ENCODE measurements around the gene SRD5A1.

Gene SRD5A1

GRCh38 chr5:6686501-6686900 is 53.3 kb downstream of the SRD5A1 start:
- DNase-seq (ENCODE audit: low spot score): no peak

DNA sequence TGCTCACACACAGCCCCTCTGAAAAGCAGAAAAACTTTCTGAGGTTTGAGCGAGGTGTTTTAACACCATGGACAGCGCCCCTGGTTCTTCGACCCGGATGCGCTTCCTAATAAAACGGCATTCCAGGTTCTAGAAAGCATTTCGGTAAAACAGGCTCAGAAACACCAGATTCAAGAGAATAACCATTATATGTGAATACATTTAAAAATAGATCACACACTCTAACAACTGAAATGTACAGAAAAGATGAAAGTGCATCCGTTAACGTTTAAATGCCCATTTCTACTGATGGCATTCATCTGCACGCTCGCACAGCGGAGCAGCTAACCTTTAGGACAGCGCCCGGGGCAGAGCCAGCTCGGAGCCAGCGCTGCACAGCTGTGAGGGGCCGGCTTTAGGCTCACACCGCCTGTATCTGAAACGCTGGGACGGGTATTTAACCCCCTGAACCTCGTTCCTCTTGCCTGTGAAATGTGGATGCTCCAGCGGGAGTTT is 53.7 kb downstream of the SRD5A1 start:
- no peak for DNase-seq (ENCODE audit: low spot score)

DNA sequence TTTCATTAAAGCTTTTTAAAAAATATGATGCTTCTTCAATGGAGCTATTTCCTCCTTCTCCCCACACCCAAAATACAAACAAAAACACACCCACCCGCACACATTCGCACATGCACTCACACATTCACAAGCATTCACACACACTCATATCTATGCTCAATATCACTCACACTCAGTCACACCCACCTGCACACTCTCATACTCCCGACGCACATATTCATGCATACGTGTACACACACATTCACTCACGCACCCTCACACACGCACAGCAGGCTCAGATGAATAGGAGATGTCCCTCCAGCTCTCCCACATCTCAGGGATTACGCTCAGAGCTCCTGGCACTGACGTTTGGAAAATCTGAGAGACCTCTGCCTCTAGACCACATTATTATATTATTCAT is 54.3 kb downstream of the SRD5A1 start:
- no peak for DNase-seq (ENCODE audit: low spot score)

GRCh38 chr5:6692906-6693305 is 59.7 kb downstream of the SRD5A1 start:
- DNase-seq (ENCODE audit: low spot score): no peak

- DNase-seq (ENCODE audit: low spot score): no peak
Observed at GRCh38 chr5:6698696-6699095, 65.5 kb downstream of the SRD5A1 start.

DNA sequence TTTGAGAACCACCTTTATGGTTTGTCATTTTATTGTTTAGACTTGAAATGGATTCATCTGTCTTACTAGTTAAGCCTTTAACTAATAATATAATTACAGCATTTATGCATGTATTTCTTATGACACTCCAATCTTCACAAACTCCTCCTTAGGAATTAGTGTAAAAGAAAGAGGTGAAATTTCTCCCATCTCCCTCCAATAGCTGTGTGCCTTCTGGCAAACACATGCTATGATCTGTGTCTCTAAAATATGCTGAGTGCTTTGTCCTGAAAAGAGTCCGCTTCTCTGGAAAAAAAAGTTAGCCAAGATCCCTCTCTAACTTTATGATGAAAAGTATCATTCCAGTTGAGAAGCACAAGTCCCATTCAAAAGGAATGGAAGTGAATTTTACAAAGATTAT is 66.1 kb downstream of the SRD5A1 start:
- DNase-seq (ENCODE audit: low spot score): no peak

DNA sequence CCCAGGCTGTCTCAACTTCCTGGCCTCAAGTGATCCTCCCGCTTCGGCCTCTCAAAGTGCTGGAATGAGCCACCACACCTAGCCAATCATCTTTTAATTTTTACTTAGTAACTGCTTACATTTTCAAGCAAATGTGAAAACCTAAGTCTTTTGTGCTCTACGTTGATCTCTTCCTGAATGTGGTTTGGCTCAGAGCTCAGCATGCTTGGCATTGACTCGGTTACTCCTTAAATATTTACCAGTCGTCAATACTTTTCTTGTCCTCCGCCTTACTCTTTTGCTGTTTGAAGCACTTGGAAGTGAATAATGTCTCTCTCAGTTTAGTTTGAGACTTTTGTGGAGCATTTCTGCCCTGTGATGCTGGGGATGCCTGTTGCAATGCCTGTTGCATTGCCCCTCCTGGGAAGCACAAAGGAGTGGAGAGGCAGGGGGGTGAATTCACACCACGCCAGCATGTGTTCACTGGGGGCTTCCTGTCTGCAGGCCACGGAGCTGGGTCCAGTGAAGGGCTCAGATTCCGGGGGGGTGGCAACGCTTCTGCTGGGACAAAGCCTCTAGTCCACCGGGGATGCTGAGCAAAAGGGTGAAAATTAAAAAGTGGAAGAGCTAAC is 66.9 kb downstream of the SRD5A1 start:
- no peak for DNase-seq (ENCODE audit: low spot score)

GRCh38 chr5:6700685-6701355 is 67.6 kb downstream of the SRD5A1 start:
- no peak for DNase-seq (ENCODE audit: low spot score)

GRCh38 chr5:6701491-6701890 is 68.3 kb downstream of the SRD5A1 start:
- DNase-seq (ENCODE audit: low spot score): no peak

GRCh38 chr5:6702633-6703032 is 69.4 kb downstream of the SRD5A1 start:
- no peak for DNase-seq (ENCODE audit: low spot score)

DNA sequence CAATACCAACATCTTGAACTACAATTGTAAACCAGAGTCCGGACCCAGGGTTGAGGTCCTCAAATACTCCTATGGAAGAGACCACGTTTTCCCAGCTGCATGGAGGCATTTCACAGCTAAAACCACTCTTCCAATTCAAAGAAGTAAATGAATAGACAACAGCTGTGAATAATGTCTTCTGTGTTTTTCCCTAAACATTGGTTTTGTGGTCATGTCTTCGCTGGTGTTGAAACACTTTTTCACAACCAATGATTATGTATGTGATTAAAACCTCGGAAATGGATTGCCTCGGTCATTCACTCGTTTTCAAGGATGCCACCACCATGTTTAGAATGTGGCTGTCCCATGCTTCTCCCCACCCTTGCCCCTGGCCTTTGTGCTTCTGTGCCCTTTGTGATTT is 70.6 kb downstream of the SRD5A1 start:
- no peak for DNase-seq (ENCODE audit: low spot score)

DNA sequence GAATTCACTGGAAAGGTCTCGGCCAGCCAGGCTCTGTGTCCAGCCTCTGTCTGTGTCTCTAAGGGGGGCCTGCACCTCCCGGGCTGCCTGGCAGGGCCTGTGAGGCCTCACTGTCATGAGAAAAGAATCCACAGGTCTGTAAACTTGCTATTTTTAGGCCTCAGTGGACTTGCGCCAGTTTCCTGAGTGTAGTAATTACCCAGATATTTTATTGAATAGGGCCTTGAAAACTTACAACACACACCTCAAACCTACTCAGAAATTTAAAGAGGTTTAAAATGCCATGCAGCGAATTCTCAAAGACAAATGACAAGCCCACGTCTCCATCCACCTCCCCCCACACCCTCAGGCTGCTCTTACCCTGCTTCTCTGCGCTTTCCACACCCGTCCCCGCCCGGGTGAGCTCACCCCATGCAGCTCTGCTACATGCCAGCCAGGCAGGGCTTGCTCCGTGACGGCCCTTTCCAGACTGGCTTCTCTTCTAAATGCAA is 71.2 kb downstream of the SRD5A1 start:
- no peak for DNase-seq (ENCODE audit: low spot score)

DNA sequence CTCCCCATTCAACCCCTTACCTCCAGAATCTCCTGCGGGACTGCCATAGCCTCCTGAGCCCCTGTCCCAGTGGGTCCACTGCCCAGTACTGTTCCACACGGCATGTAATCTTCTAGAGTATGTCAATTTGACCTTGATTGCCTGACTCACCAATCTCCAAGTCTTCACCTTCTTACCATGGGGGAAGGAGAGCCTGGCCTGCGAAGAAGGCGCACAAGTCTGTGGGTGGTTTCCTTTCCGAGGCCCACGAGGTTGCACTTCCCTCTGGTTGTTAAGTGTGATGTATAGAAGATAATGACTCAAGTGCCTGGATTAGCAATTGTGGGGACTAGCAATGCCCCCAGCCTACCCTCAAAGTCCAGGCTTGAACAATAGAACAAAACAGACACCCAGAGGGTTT is 71.8 kb downstream of the SRD5A1 start:
- DNase-seq (ENCODE audit: low spot score): no peak

GRCh38 chr5:6705959-6706358 is 72.7 kb downstream of the SRD5A1 start:
- no peak for DNase-seq (ENCODE audit: low spot score)

DNA sequence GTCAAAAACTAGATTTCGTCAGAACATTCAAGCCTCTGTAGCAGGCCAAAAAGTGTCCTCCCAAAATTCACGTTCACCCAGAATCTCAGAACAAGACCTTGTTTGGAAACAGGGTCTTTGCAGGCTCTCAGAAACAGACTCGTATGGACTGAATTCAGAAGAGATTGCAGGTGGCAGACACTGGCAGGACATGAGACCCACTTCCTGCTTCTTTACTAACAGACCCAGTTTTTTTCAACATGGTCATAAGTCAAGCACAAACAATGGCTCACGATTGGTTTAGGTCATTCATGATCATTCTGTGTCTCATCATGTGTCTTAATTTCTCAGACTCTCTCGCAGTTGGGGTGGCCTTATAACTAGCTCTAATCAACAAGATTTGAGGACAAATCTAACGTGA is 74.6 kb downstream of the SRD5A1 start:
- no peak for DNase-seq (ENCODE audit: low spot score)

GRCh38 chr5:6708814-6709213 is 75.6 kb downstream of the SRD5A1 start:
- no peak for DNase-seq (ENCODE audit: low spot score)

GRCh38 chr5:6710070-6710469 is 76.8 kb downstream of the SRD5A1 start:
- no peak for DNase-seq (ENCODE audit: low spot score)

GRCh38 chr5:6710551-6711318 is 77.5 kb downstream of the SRD5A1 start:
- DNase-seq (ENCODE audit: low spot score): no peak

DNA sequence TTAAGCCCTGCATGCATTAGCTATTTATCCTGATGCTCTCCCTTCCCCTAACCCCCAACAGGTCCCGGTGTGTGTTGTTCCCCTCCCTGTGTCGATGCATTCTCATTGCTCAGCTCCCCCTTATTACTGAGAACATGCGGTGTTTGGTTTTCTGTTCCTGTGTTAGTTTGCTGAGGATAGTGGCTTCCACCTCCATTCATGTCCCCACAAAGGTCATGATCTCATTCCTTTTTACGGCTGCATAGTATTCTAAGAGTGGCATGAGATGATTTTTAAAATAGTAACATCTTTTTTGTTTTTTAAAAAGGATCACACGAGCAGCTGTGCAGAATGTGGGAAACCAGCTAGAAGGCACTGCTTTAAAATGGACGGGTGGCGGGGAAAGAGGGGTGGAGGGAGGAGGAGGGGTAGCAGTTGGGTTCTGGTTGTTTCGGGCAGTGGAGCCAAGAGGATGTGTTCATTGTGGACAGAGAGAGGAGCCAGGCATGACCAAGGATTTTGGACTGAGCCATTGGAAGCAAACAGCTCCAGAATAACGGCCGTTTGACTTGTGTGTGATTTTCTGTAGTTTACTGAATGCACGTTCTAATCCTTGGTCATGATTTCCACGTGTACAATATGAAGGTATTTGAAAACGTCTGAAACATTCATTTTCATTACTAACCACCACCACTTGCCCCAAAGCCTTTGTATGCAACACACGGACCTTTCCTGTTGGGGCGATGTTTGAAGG is 78.3 kb downstream of the SRD5A1 start:
- no peak for DNase-seq (ENCODE audit: low spot score)

DNA sequence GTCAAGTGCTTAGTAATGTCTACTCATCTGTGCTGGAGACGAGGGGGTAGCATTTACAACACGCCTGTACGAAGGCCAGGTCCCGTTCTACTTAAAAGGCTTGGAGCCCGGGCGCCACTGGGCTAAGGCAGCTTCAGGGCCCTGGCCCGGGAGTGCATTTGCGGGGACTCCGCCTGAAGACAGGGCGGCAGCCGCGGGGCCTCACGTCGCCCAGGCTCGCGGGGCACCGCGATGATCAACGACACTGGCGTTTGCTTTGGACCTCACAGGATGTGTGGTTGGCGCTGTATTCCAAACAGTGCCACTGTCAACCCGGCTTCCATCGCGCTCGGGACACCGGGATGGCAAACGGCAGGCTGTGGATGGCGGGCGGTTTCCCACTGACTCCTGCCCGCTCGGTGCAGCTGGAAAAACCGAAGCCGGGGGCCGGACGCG is 78.9 kb downstream of the SRD5A1 start:
- DNase-seq (ENCODE audit: low spot score): peak; percentile 72

DNA sequence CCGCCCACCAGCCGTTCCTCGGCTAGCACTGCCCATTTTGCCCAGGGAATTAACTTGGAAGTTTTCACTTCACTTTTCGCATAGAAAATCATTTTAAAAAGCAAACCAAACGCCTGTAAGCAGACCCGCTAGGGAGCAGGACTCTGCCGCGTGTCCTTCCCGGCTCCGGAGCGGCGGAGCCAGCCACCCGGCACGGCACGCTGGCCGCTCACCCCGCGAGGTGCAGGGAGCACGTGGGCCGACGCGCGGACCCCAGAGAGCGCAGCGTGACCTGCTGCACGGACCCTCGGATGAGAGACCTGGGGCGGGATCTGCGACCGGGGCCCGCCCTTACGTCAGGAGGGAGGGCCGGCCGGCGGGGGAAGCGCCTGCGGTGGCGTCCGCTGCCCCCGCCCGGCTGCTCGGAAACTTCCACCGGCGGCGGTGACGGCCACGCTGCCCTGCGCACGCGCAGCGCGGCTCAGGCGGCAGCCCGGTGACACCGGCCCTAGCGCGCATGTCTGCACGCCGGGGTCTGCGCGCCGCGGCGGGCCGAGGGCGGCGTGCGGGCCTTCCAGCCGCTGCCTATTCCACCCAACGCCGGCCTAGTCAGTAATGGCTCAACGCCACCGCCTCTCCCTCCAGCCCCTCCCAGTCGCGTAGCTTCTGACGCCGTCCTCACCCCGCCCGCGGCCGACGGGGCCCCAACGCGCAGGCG is 79.5 kb downstream of the SRD5A1 start:
- DNase-seq (ENCODE audit: low spot score): peak; percentile 94
